ENCODE measurements around the gene CDKN2AIPNL. TPM values are rescaled to one million over a fixed set of nuclear protein-coding genes. Genes with fewer than 3 reads are reported as not detected.
"Not testable (repeated sequence)": the region's sequence is repeated elsewhere in the genome, so short reads cannot be mapped to it uniquely, and the experiment has no call there.

Gene CDKN2AIPNL
- polyA plus RNA-seq, 1 of the 3 experiments (the other 2 are of a cell fraction) = 23.3 TPM

DNA sequence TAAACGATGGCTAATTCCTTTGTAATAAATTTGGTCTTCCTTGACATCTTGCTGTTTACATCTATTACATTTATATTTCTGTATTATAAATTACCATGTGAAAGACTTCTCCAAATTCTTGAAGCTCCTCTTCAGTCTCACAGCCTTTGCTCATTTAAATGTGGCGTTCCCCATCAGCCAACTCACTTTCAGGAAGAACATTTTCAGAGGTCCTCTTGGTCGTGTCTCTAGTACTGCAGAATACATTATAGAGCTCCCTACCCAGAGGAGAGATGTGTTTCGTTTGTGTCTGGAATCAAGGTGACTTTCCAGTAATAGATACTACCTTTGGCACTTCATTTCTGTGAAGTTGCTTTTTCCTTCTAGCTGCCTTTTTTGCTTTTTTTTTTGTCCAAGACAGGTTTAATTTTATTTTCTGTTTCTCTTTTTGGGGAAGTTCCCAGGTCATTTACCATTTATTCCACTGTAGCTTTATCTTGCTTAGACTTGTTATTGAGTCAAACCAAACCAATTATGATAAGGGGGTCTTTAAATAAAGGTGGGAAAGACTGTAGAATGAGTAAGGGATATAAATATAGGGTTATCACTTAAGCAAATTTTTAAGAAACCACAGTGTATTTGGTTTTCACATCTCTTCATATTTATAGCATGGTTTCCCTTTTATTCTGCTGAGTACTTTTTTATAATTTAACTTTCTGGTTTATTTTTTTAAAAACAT is 27.5 kb downstream of the CDKN2AIPNL start:
- peaks cover 35% of the 10 kb centered on the region for H3F3A ChIP-seq (replicated peaks; ENCODE audit: insufficient read depth)
- H3K9ac ChIP-seq = no peak overlapping the region
- no peaks in the 10 kb centered on the region for H3K9me2 ChIP-seq
- no peaks in the 10 kb centered on the region for H3K4me1 ChIP-seq (ENCODE audit: control insufficient read depth in 1 of 2, insufficient read depth in 2 of 2, low read depth in 1 of 2, low read length in 1 of 2)
- H3K9me3 ChIP-seq = no peaks in the 10 kb centered on the region
- peaks cover 75% of the 10 kb centered on the region for H3K79me2 ChIP-seq (ENCODE audit: insufficient read depth)
- TF ChIP-seq FOXM1 (IDR thresholded peaks at IDR 0.05; ENCODE audit: low read depth) = no peak
- no peak for TF ChIP-seq RFX5 (IDR thresholded peaks at IDR 0.05; ENCODE audit: low read length)
- TF ChIP-seq RAD21 (IDR thresholded peaks at IDR 0.05; ENCODE audit: low read length) = no peak
- TF ChIP-seq TEAD4 (IDR thresholded peaks at IDR 0.05; ENCODE audit: borderline replicate concordance, insufficient read depth) = no peak
- TF ChIP-seq, protein P1, sequence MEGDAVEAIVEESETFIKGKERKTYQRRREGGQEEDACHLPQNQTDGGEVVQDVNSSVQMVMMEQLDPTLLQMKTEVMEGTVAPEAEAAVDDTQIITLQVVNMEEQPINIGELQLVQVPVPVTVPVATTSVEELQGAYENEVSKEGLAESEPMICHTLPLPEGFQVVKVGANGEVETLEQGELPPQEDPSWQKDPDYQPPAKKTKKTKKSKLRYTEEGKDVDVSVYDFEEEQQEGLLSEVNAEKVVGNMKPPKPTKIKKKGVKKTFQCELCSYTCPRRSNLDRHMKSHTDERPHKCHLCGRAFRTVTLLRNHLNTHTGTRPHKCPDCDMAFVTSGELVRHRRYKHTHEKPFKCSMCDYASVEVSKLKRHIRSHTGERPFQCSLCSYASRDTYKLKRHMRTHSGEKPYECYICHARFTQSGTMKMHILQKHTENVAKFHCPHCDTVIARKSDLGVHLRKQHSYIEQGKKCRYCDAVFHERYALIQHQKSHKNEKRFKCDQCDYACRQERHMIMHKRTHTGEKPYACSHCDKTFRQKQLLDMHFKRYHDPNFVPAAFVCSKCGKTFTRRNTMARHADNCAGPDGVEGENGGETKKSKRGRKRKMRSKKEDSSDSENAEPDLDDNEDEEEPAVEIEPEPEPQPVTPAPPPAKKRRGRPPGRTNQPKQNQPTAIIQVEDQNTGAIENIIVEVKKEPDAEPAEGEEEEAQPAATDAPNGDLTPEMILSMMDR (IDR thresholded peaks at IDR 0.05) = no peak
- TF ChIP-seq, protein P2, sequence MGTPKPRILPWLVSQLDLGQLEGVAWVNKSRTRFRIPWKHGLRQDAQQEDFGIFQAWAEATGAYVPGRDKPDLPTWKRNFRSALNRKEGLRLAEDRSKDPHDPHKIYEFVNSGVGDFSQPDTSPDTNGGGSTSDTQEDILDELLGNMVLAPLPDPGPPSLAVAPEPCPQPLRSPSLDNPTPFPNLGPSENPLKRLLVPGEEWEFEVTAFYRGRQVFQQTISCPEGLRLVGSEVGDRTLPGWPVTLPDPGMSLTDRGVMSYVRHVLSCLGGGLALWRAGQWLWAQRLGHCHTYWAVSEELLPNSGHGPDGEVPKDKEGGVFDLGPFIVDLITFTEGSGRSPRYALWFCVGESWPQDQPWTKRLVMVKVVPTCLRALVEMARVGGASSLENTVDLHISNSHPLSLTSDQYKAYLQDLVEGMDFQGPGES (IDR thresholded peaks at IDR 0.05; ENCODE audit: low read depth, low read length) = no peak
- TF ChIP-seq MEF2A (IDR thresholded peaks at IDR 0.05; ENCODE audit: borderline replicate concordance, low read depth) = no peak
- no peak for TF ChIP-seq FOSL2 (IDR thresholded peaks at IDR 0.05; ENCODE audit: borderline replicate concordance, low read depth)
- no peak for TF ChIP-seq NFIC (IDR thresholded peaks at IDR 0.05; ENCODE audit: borderline replicate concordance)
- TF ChIP-seq, protein P3, sequence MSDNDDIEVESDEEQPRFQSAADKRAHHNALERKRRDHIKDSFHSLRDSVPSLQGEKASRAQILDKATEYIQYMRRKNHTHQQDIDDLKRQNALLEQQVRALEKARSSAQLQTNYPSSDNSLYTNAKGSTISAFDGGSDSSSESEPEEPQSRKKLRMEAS (IDR thresholded peaks at IDR 0.05; ENCODE audit: low read depth) = no peak
- TF ChIP-seq CHD2 (IDR thresholded peaks at IDR 0.05; ENCODE audit: low read length, partially characterized antibody) = no peak
- TF ChIP-seq, protein P4, sequence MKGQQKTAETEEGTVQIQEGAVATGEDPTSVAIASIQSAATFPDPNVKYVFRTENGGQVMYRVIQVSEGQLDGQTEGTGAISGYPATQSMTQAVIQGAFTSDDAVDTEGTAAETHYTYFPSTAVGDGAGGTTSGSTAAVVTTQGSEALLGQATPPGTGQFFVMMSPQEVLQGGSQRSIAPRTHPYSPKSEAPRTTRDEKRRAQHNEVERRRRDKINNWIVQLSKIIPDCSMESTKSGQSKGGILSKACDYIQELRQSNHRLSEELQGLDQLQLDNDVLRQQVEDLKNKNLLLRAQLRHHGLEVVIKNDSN (IDR thresholded peaks at IDR 0.05; ENCODE audit: borderline replicate concordance, low read depth) = no peak
- TF ChIP-seq, protein P5, sequence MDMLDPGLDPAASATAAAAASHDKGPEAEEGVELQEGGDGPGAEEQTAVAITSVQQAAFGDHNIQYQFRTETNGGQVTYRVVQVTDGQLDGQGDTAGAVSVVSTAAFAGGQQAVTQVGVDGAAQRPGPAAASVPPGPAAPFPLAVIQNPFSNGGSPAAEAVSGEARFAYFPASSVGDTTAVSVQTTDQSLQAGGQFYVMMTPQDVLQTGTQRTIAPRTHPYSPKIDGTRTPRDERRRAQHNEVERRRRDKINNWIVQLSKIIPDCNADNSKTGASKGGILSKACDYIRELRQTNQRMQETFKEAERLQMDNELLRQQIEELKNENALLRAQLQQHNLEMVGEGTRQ (IDR thresholded peaks at IDR 0.05; ENCODE audit: borderline replicate concordance, low read depth, low read length) = no peak
- TF ChIP-seq, protein P6, sequence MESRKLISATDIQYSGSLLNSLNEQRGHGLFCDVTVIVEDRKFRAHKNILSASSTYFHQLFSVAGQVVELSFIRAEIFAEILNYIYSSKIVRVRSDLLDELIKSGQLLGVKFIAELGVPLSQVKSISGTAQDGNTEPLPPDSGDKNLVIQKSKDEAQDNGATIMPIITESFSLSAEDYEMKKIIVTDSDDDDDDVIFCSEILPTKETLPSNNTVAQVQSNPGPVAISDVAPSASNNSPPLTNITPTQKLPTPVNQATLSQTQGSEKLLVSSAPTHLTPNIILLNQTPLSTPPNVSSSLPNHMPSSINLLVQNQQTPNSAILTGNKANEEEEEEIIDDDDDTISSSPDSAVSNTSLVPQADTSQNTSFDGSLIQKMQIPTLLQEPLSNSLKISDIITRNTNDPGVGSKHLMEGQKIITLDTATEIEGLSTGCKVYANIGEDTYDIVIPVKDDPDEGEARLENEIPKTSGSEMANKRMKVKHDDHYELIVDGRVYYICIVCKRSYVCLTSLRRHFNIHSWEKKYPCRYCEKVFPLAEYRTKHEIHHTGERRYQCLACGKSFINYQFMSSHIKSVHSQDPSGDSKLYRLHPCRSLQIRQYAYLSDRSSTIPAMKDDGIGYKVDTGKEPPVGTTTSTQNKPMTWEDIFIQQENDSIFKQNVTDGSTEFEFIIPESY (IDR thresholded peaks at IDR 0.05; ENCODE audit: borderline replicate concordance, low read depth) = no peak
- TF ChIP-seq YY1 (IDR thresholded peaks at IDR 0.05; ENCODE audit: low read depth) = no peak
- TF ChIP-seq SMC3 (IDR thresholded peaks at IDR 0.05; ENCODE audit: low read depth, low read length) = no peak
- no peak for TF ChIP-seq FOXJ3 (CRISPR knock-in tag; IDR thresholded peaks at IDR 0.05)
- ChIA-PET CTCF (interaction anchor here (1.4 kb wide), 2 partner anchors 9 to 27 kb away, joined by 3 to 4 read pairs; no protein-coding TSS in a partner anchor), POLR2A (interaction anchor here (0.7 kb wide), 1 partner anchor 12 kb away, joined by 3 read pairs; no protein-coding TSS in a partner anchor)
- H3K27me3 ChIP-seq (ENCODE audit: insufficient read depth) = no peaks in the 10 kb centered on the region
- no peak overlapping the region for H2AFZ ChIP-seq (ENCODE audit: low read depth)
- WGBS (ENCODE audit: low lambda C conversion rate) = 93% methylated on average over 4 of the region's 4 CpGs
- H3K4me2 ChIP-seq = no peak overlapping the region
- no peak for DNase-seq
- H3K4me3 ChIP-seq (ENCODE audit: low read depth in 2 of 2, low read length in 1 of 2) = no peak overlapping the region
- peaks cover 54 to 89% of the 10 kb centered on the region in 2 experiments for H3K36me3 ChIP-seq (replicated peaks in 1 of 2; ENCODE audit: control insufficient read depth in 1 of 2, insufficient read depth in 2 of 2, low read length in 1 of 2)
- peaks cover 15% of the 10 kb centered on the region; the same call in 1 of the 2 replicates for H4K20me1 ChIP-seq (ENCODE audit: insufficient read depth)
- H3K27ac ChIP-seq (ENCODE audit: low read depth in 2 of 2, low read length in 1 of 2) = no peak overlapping the region

DNA sequence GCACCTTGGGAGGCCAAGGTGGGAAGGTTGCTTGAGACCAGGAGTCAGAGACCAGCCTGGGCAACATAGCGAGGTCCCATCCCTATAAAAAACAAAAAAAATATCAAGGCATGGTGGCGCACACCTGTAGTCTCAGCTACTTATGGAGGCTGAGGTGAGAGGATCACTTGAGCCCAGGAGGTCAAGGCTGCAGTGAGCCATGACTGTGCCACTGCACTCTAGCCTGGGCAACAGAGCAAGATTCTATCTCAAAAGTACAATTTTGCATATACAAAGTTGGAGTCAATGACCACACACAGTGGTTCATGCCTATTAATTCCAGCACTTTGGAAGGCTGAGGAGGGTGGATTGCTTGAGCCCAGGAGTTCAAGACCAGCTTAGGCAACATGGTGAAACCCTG is 29.5 kb downstream of the CDKN2AIPNL start:
- peaks cover 46 to 90% of the 10 kb centered on the region in 2 experiments for H3K36me3 ChIP-seq (replicated peaks in 1 of 2; ENCODE audit: control insufficient read depth in 1 of 2, insufficient read depth in 2 of 2, low read length in 1 of 2)
- peaks cover 32% of the 10 kb centered on the region for H4K20me1 ChIP-seq (ENCODE audit: insufficient read depth)
- H3K27ac ChIP-seq (ENCODE audit: low read depth in 2 of 2, low read length in 1 of 2); H3K9me3 ChIP-seq; H3K9me2 ChIP-seq; H3K4me2 ChIP-seq; H2AFZ ChIP-seq (ENCODE audit: low read depth); DNase-seq; H3K9ac ChIP-seq; H3K4me1 ChIP-seq (ENCODE audit: control insufficient read depth in 1 of 2, insufficient read depth in 2 of 2, low read depth in 1 of 2, low read length in 1 of 2); H3K4me3 ChIP-seq (ENCODE audit: low read depth in 2 of 2, low read length in 1 of 2); H3K27me3 ChIP-seq (ENCODE audit: insufficient read depth): not testable (repeated sequence)
- peaks cover 86% of the 10 kb centered on the region for H3K79me2 ChIP-seq (ENCODE audit: insufficient read depth)
- POLR2A ChIA-PET = interaction anchor here (1.7 kb wide), 1 partner anchor 10 kb away, joined by 4 read pairs; the partner anchor contains the start of gene UBE2B
- 100% methylated on average over 2 of the region's 2 CpGs for WGBS (ENCODE audit: low lambda C conversion rate)
- CTCF ChIA-PET = interaction anchor here (0.6 to 1.1 kb wide), 2 partner anchors 30 to 196 kb away, joined by 4 read pairs; partner anchors contain the start of gene CDKN2AIPNL
- peaks cover 25% of the 10 kb centered on the region for H3F3A ChIP-seq (replicated peaks; ENCODE audit: insufficient read depth)

Measured in SK-N-SH (cell line).